ENCODE data around the gene YTHDF1.

- TF ChIP-seq, protein P1, sequence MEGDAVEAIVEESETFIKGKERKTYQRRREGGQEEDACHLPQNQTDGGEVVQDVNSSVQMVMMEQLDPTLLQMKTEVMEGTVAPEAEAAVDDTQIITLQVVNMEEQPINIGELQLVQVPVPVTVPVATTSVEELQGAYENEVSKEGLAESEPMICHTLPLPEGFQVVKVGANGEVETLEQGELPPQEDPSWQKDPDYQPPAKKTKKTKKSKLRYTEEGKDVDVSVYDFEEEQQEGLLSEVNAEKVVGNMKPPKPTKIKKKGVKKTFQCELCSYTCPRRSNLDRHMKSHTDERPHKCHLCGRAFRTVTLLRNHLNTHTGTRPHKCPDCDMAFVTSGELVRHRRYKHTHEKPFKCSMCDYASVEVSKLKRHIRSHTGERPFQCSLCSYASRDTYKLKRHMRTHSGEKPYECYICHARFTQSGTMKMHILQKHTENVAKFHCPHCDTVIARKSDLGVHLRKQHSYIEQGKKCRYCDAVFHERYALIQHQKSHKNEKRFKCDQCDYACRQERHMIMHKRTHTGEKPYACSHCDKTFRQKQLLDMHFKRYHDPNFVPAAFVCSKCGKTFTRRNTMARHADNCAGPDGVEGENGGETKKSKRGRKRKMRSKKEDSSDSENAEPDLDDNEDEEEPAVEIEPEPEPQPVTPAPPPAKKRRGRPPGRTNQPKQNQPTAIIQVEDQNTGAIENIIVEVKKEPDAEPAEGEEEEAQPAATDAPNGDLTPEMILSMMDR (IDR thresholded peaks at IDR 0.05), result no peak
- no peak for TF ChIP-seq POLR2A (IDR thresholded peaks at IDR 0.05)
Observed at GRCh38 chr20:63212792-63213191, 3.1 kb downstream of the YTHDF1 start.
